NCI-H82 (cell line): ENCODE data around the gene OAS1.
"Not testable (repeated sequence)": the region's sequence is repeated elsewhere in the genome, so short reads cannot be mapped to it uniquely, and the experiment has no call there.

Experiments
- DNase-seq: peaks from one replicate; lab custom pipeline; 2025; lab: John Stamatoyannopoulos, UW

The OAS1 gene

GRCh38 chr12:112900298-112901145, 6.2 kb upstream of the OAS1 start:
- peak; percentile 75 for DNase-seq

- DNase-seq, result no peak
Observed at GRCh38 chr12:112901271-112901670, 5.5 kb upstream of the OAS1 start.

- no peak for DNase-seq
Observed at GRCh38 chr12:112904571-112904970, 2.2 kb upstream of the OAS1 start.

GRCh38 chr12:112905451-112906089, 1.2 kb upstream of the OAS1 start:
- DNase-seq, result no peak

- no peak for DNase-seq
Observed at GRCh38 chr12:112907415-112908157, 824 bp downstream of the OAS1 start.

GRCh38 chr12:112908548-112908947, 1.8 kb downstream of the OAS1 start:
- no peak for DNase-seq

GRCh38 chr12:112909693-112910092, 2.9 kb downstream of the OAS1 start:
- no peak for DNase-seq

GRCh38 chr12:112913038-112913688, 6.4 kb downstream of the OAS1 start:
- no peak for DNase-seq

- not testable (repeated sequence) for DNase-seq
Observed at GRCh38 chr12:112913888-112914287, 7.1 kb downstream of the OAS1 start.

- no peak for DNase-seq
Observed at GRCh38 chr12:112916270-112916669, 9.5 kb downstream of the OAS1 start.

- DNase-seq, result no peak
Observed at GRCh38 chr12:112919121-112919520, 12.4 kb downstream of the OAS1 start.

GRCh38 chr12:112924986-112925385, 18.2 kb downstream of the OAS1 start:
- DNase-seq, result no peak

- not testable (repeated sequence) for DNase-seq
Observed at GRCh38 chr12:112926416-112927033, 19.8 kb downstream of the OAS1 start.

- DNase-seq, result no peak
Observed at GRCh38 chr12:112927475-112927874, 20.7 kb downstream of the OAS1 start.

- DNase-seq, result no peak
Observed at GRCh38 chr12:112927925-112928324, 21.2 kb downstream of the OAS1 start.

- no peak for DNase-seq
Observed at GRCh38 chr12:112928978-112929377, 22.2 kb downstream of the OAS1 start.

GRCh38 chr12:112929715-112930114, 23.0 kb downstream of the OAS1 start:
- DNase-seq, result no peak

- no peak for DNase-seq
Observed at GRCh38 chr12:112930350-112930749, 23.6 kb downstream of the OAS1 start.

GRCh38 chr12:112932485-112933128, 25.8 kb downstream of the OAS1 start:
- no peak for DNase-seq

- DNase-seq, result no peak
Observed at GRCh38 chr12:112933129-112933505, 26.4 kb downstream of the OAS1 start.

GRCh38 chr12:112936264-112936663, 29.5 kb downstream of the OAS1 start:
- no peak for DNase-seq
